Measurements from ENCODE around the gene TIE1. TPM values are rescaled to one million over a fixed set of nuclear protein-coding genes. Genes with fewer than 3 reads are reported as not detected.

Gene TIE1
- total RNA-seq, 1 experiment from 2014 or later = not detected

DNA sequence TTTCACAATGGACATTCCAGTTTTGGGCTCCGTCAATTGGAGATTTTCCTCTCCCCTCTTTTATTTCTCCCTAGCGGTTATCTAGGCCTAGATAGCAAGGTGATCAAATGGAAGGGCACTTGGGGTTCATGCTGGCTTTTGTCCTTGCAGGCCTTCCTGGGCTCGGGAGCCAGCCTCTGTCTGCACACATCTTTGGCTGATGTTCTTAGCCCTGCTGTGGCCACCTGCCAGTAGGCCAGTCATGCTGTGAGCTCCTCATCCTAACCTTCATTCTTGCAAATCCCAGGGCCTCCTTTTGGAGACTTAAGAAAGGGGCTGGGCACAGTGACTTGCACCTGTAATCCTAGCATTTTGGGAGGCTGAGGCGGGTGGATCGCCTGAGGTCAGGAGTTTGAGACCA lies 13.5 kb downstream of the TIE1 start:
- Histone ChIP-seq H3K27ac (ENCODE audit: low read depth, low read length, poor library complexity, severe bottlenecking) (no peak overlapping the region), H3K4me3 (ENCODE audit: low read depth, low read length, poor library complexity, severe bottlenecking) (no peak overlapping the region), H3K27me3 (replicated peaks; ENCODE audit: insufficient read depth, low read depth, low read length, poor library complexity) (no peaks in the 10 kb centered on the region), H3K9me3 (ENCODE audit: low read depth, low read length, poor library complexity, severe bottlenecking) (no peaks in the 10 kb centered on the region), H3K36me3 (ENCODE audit: insufficient read depth, low read length, poor library complexity, severe bottlenecking) (no peaks in the 10 kb centered on the region), H3K4me1 (ENCODE audit: insufficient read depth, low read length, poor library complexity, severe bottlenecking) (no peaks in the 10 kb centered on the region)
- TF ChIP-seq, protein P1, sequence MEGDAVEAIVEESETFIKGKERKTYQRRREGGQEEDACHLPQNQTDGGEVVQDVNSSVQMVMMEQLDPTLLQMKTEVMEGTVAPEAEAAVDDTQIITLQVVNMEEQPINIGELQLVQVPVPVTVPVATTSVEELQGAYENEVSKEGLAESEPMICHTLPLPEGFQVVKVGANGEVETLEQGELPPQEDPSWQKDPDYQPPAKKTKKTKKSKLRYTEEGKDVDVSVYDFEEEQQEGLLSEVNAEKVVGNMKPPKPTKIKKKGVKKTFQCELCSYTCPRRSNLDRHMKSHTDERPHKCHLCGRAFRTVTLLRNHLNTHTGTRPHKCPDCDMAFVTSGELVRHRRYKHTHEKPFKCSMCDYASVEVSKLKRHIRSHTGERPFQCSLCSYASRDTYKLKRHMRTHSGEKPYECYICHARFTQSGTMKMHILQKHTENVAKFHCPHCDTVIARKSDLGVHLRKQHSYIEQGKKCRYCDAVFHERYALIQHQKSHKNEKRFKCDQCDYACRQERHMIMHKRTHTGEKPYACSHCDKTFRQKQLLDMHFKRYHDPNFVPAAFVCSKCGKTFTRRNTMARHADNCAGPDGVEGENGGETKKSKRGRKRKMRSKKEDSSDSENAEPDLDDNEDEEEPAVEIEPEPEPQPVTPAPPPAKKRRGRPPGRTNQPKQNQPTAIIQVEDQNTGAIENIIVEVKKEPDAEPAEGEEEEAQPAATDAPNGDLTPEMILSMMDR (conservative IDR thresholded peaks at IDR 0.05; ENCODE audit: low read depth, low read length) = no peak
- ChIA-PET CTCF (no interaction called here), POLR2A (ENCODE audit: low non-redundant PET) (no interaction called here)
- intact Hi-C loops (cut with micrococcal nuclease; ENCODE audit: unreplicated experiment) = no loop called here
- no TSS peak for BruUV-seq (replicated peaks)
- DNase-seq (ENCODE audit: low spot score) = no peak

DNA sequence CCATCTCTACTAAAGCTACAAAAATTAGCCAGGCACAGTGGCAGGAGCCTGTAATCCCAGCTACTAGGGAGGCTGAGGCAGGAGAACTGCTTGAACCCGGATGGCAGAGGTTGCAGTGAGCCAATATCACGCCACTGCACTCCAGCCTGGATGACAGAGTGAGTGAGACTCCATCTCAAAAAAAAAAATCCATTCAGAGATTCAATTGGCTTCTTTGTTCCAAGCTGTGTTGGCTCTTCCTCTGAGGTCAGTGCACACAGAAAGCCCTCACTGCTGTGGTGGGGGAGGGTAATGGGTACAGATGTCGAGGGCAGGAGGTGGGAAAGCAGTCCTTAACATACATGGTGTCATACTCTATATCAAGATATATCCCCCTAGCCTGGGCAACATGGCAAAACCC lies 14.7 kb downstream of the TIE1 start:
- no peak for DNase-seq (ENCODE audit: low spot score)
- TF ChIP-seq, protein P1 (conservative IDR thresholded peaks at IDR 0.05; ENCODE audit: low read depth, low read length) = no peak
- no peak for TF ChIP-seq EZH2 (IDR thresholded peaks at IDR 0.05; ENCODE audit: borderline replicate concordance, low read depth, low read length, poor library complexity, severe bottlenecking)
- no TSS peak for BruUV-seq (replicated peaks)
- Histone ChIP-seq H3K4me1 (ENCODE audit: insufficient read depth, low read length, poor library complexity, severe bottlenecking) (no peaks in the 10 kb centered on the region), H3K36me3 (ENCODE audit: insufficient read depth, low read length, poor library complexity, severe bottlenecking) (no peaks in the 10 kb centered on the region), H3K27me3 (replicated peaks; ENCODE audit: insufficient read depth, low read depth, low read length, poor library complexity) (no peaks in the 10 kb centered on the region), H3K4me3 (ENCODE audit: low read depth, low read length, poor library complexity, severe bottlenecking) (no peak overlapping the region), H3K9me3 (ENCODE audit: low read depth, low read length, poor library complexity, severe bottlenecking) (no peaks in the 10 kb centered on the region), H3K27ac (ENCODE audit: low read depth, low read length, poor library complexity, severe bottlenecking) (no peak overlapping the region)
- intact Hi-C loops (cut with micrococcal nuclease; ENCODE audit: unreplicated experiment) = no loop called here
- CTCF ChIA-PET = no interaction called here
- POLR2A ChIA-PET (ENCODE audit: low non-redundant PET) = no interaction called here

DNA sequence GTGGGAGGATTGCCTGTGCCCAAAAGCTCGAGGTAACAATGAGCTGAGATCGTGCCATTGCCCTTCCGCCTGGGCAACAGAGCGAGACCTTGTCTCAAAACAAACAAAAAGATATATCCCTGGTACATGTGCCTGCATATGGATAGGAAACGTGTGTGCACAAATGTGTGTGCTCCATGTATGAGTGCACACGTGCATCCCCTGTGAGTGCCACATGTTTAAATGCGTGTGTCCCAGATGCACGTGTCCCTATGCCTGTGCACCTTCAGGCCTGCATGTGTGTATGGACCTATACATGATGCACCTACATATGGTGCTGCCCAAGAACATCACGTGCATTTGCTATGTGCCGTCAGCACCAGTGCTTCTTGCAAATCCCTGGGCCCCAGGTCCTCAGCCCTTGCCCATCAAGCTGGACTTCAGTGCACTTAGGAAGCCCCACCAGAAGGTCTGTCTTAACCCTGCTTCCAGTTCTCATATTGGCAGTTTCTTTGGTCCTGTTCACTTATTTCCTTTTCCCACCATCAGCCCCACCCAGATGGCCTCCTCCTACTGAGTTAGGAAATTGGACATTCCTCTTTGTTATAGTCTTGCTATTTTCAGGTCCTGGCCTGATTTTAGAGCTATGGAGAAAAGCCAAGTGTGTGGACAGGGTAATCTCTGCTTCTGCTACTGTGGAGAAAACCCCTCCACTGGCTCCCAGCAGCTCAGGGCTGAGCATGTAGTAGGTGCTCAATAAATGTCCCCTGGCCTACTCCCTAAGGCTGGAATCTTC lies 15.4 kb downstream of the TIE1 start:
- intact Hi-C loops (cut with micrococcal nuclease; ENCODE audit: unreplicated experiment) = no loop called here
- CTCF ChIA-PET = no interaction called here
- H3K4me3 ChIP-seq (ENCODE audit: low read depth, low read length, poor library complexity, severe bottlenecking) = no peak overlapping the region
- H3K36me3 ChIP-seq (ENCODE audit: insufficient read depth, low read length, poor library complexity, severe bottlenecking) = no peaks in the 10 kb centered on the region
- H3K27me3 ChIP-seq (replicated peaks; ENCODE audit: insufficient read depth, low read depth, low read length, poor library complexity) = no peaks in the 10 kb centered on the region
- no peak for DNase-seq (ENCODE audit: low spot score)
- POLR2A ChIA-PET (ENCODE audit: low non-redundant PET) = no interaction called here
- TF ChIP-seq, protein P1 (conservative IDR thresholded peaks at IDR 0.05; ENCODE audit: low read depth, low read length) = no peak
- TF ChIP-seq EZH2 (IDR thresholded peaks at IDR 0.05; ENCODE audit: borderline replicate concordance, low read depth, low read length, poor library complexity, severe bottlenecking) = no peak
- H3K4me1 ChIP-seq (ENCODE audit: insufficient read depth, low read length, poor library complexity, severe bottlenecking) = no peaks in the 10 kb centered on the region
- H3K9me3 ChIP-seq (ENCODE audit: low read depth, low read length, poor library complexity, severe bottlenecking) = no peaks in the 10 kb centered on the region
- no peak overlapping the region for H3K27ac ChIP-seq (ENCODE audit: low read depth, low read length, poor library complexity, severe bottlenecking)
- no TSS peak for BruUV-seq (replicated peaks)
